Lung (tissue), 12 donors: ENCODE results near the gene ANP32B. TPM values are rescaled to one million over a fixed set of nuclear protein-coding genes. Genes with fewer than 3 reads are reported as not detected.

Experiments
- ATAC-seq: fragments of 200-7000 bp; cut with Tn5 transposase; one replicate; pipeline ENCODE4 v1.9.1; 2020; ENCODE audit warnings: moderate number of reproducible peaks; ENCODE audit not compliant: insufficient read depth, low FRiP score
- DNase-seq, 3 donors: peaks; one replicate each; pipeline ENCODE4 v3.0.0-alpha.2; 2013 to 2017
- H3K27ac ChIP-seq, 2 donors: one replicate each; pipeline ENCODE4 v1.5.1; 2013; ENCODE audit warnings: mild to moderate bottlenecking in 2 of 2, moderate library complexity in 2 of 2, control low read depth in 1 of 2, inconsistent platforms in 1 of 2, low read depth in 1 of 2, low read length in 1 of 2
- H3K27me3 ChIP-seq, 3 donors: one replicate each; pipeline ENCODE4 v1.5.1; 2013; ENCODE audit warnings: low read length in 2 of 3; ENCODE audit not compliant: control insufficient read depth in 3 of 3, insufficient read depth in 3 of 3
- H3K36me3 ChIP-seq, 4 donors: one replicate each; pipeline ENCODE4 v1.5.1; 2013; ENCODE audit warnings: low read length in 4 of 4, mild to moderate bottlenecking in 1 of 4, moderate library complexity in 1 of 4; ENCODE audit not compliant: control insufficient read depth in 4 of 4, insufficient read depth in 4 of 4
- H3K4me1 ChIP-seq, 5 donors: one replicate each; pipeline ENCODE4 v1.5.1; 2013; ENCODE audit warnings: low read length in 5 of 5, mild to moderate bottlenecking in 2 of 5, moderate library complexity in 1 of 5; ENCODE audit not compliant: control insufficient read depth in 5 of 5, insufficient read depth in 5 of 5
- H3K4me3 ChIP-seq: one replicate; pipeline ENCODE4 v1.5.1; 2013; ENCODE audit warnings: mild to moderate bottlenecking, control low read depth, moderate library complexity
- H3K9ac ChIP-seq, 2 donors: one replicate each; pipeline ENCODE4 v1.5.1; 2013; ENCODE audit warnings: low read length in 2 of 2, control low read depth in 1 of 2; ENCODE audit not compliant: insufficient read depth in 1 of 2
- H3K9me3 ChIP-seq, 4 donors: one replicate each; pipeline ENCODE4 v1.5.1; 2013; ENCODE audit warnings: low read length in 3 of 4, mild to moderate bottlenecking in 1 of 4, moderate library complexity in 1 of 4; ENCODE audit not compliant: control insufficient read depth in 4 of 4, insufficient read depth in 3 of 4
- CTCF ChIP-seq: IDR thresholded peaks from 2 replicates; pipeline ENCODE4 v1.5.1; 2012; ENCODE audit warnings: mild to moderate bottlenecking; ENCODE audit errors: control extremely low read depth, extremely low read depth
- WGBS, 2 donors: extraction: QIAGEN DNeasy Blood & Tissue Kit; methylation state at CpG; one replicate each; pipeline ENCODE4 v1.1.7; 2013; 5-methylcytosine and 5-hydroxymethylcytosine counted together
- polyA plus RNA-seq, 2 donors: library from polyadenylated mRNA; stranded (reverse); fragments of 200-250 nt; gene quantifications; one replicate each; pipeline ENCODE4 v1.2.1, GENCODE V29; 2013
- total RNA-seq, 2 donors: library from RNA; depleted of rRNA in 1 of 2; stranded (reverse); fragments of >200 nt in 1 of 2; gene quantifications; one replicate each; pipeline ENCODE4 v1.2.1, GENCODE V29; 2014 to 2021
- donor health status: control.
- donor health status: control.
- donor health status: Bipolar disorder and iron deficiency.
- donor health status: healthy.
- donor health status: DM: yes; HTN: yes; CAD: no.

ANP32B gene
- total and polyA plus RNA-seq, 4 donors: 45.4 to 152 (median 103) TPM

GRCh38 chr9:98009936-98010335 is 26.8 kb downstream of the ANP32B start:
- 0 to 23% methylated on average over 1 of the region's 1 CpG for WGBS, 2 donors
- peak in 2 of 3 donors; percentile 29 to 34 for DNase-seq
- Histone ChIP-seq H3K27ac (no peak overlapping the region), H3K4me3 (no peak overlapping the region), H3K9ac (no peak overlapping the region), H3K27me3 (no peaks in the 10 kb centered on the region), H3K36me3 (peaks cover 29 to 68% (median 60%) of the 10 kb centered on the region in 4 donors), H3K9me3 (no peaks in the 10 kb centered on the region), H3K4me1 (peaks cover 0 to 5% (median 0%) of the 10 kb centered on the region in 5 donors)
- no peak for TF ChIP-seq CTCF
- ATAC-seq: no peak

DNA sequence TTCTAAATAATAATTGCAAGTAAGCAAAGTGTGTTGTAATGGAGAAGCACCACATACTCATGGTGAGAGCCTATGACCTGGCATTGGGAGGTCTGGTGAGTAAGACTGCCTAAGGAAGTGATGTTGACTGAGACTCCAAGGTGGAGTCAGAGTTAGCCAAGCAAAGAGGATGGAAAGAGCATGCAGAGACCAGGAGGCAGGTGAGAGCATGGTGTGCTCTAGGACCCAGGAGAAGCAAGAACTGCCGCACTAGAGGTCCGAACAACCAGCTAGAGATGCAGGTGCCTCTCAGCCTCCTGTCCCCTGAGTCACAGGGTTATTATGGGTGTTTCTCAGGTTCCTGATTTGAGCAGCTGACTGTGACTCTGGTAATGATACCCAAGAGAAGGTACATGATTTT is 27.3 kb downstream of the ANP32B start:
- H3K4me3 ChIP-seq: no peak overlapping the region
- no peak for TF ChIP-seq CTCF
- ATAC-seq (no peak), DNase-seq (no peak)
- H3K9me3 ChIP-seq: no peaks in the 10 kb centered on the region
- H3K27me3 ChIP-seq: no peaks in the 10 kb centered on the region
- H3K9ac ChIP-seq: no peak overlapping the region
- 16 to 33% methylated on average over 2 of the region's 2 CpGs for WGBS, 2 donors
- H3K27ac ChIP-seq: no peak overlapping the region
- peaks cover 0 to 5% (median 0%) of the 10 kb centered on the region in 5 donors for H3K4me1 ChIP-seq
- H3K36me3 ChIP-seq: peaks cover 30 to 69% (median 56%) of the 10 kb centered on the region in 4 donors

GRCh38 chr9:98011122-98011521 is 28.0 kb downstream of the ANP32B start:
- Histone ChIP-seq H3K9me3 (no peaks in the 10 kb centered on the region), H3K4me3 (no peak overlapping the region), H3K4me1 (peaks cover 0 to 5% (median 0%) of the 10 kb centered on the region in 5 donors), H3K36me3 (peaks cover 24 to 67% (median 52%) of the 10 kb centered on the region in 4 donors), H3K27me3 (no peaks in the 10 kb centered on the region), H3K9ac (no peak overlapping the region), H3K27ac (no peak overlapping the region)
- TF ChIP-seq CTCF: no peak
- 93% methylated on average over 7 of the region's 7 CpGs for WGBS, 2 donors
- ATAC-seq (no peak), DNase-seq (no peak)

DNA sequence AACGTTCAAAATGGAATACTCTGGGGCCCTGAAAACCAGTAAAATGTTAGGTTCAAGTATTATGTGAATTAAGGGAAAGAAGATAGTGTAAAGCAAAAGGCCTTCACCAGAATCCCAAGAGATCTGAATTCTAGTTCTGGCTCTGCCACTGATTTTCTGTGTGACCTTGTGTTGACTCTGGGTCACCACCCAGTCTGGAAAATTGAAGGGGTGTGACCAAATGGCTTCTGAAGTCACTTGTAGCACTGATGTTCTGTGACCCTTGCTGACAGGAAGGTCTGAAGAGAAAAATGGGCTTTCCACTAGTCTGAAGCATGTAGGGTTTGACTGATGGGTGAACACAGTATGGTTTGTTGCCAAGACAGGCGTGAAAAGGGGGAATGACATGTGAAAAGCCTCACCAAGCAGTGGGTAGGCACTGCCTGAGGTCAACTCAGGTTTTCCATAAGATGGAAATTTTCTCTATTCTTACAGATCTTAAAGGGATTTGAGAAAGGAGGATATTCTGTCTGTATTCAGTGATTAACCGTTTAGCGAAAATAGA is 33.1 kb downstream of the ANP32B start:
- no peaks in the 10 kb centered on the region for H3K9me3 ChIP-seq
- no peak overlapping the region for H3K27ac ChIP-seq
- H3K4me3 ChIP-seq: no peak overlapping the region
- no peak for TF ChIP-seq CTCF
- WGBS, 2 donors: 83 to 95% methylated on average over 4 of the region's 4 CpGs
- ATAC-seq (no peak), DNase-seq (no peak)
- peaks cover 14 to 55% (median 47%) of the 10 kb centered on the region in 4 donors for H3K36me3 ChIP-seq
- no peak overlapping the region for H3K9ac ChIP-seq
- H3K4me1 ChIP-seq: no peaks in the 10 kb centered on the region
- H3K27me3 ChIP-seq: no peaks in the 10 kb centered on the region
